ENCODE results near the gene ARMH3.

ARMH3 gene

DNA sequence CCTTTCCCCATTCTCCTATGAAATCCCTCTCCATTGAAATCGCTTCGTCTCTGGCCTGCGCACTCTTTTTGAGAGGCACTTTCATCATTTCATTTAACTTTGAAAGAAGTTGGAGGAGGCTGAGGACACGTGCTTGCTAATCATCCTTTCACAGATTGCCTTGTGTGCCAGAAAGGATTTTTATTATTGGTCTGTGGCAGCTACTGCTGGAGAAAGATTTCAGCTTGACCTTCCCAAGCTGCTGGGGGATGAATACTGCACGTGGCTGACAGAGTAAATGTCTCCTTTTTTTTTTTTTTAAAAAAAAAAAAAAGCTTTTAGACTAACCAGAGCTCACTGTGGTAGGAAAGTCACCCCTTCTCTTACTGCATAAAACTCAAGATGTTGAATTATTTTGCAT lies 168.2 kb downstream of the ARMH3 start:
- TF ChIP-seq, protein P1, sequence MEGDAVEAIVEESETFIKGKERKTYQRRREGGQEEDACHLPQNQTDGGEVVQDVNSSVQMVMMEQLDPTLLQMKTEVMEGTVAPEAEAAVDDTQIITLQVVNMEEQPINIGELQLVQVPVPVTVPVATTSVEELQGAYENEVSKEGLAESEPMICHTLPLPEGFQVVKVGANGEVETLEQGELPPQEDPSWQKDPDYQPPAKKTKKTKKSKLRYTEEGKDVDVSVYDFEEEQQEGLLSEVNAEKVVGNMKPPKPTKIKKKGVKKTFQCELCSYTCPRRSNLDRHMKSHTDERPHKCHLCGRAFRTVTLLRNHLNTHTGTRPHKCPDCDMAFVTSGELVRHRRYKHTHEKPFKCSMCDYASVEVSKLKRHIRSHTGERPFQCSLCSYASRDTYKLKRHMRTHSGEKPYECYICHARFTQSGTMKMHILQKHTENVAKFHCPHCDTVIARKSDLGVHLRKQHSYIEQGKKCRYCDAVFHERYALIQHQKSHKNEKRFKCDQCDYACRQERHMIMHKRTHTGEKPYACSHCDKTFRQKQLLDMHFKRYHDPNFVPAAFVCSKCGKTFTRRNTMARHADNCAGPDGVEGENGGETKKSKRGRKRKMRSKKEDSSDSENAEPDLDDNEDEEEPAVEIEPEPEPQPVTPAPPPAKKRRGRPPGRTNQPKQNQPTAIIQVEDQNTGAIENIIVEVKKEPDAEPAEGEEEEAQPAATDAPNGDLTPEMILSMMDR (conservative IDR thresholded peaks at IDR 0.05), result no peak
- no peak for TF ChIP-seq ZFX (IDR thresholded peaks at IDR 0.05)
- no peak overlapping the region for H3K27ac ChIP-seq

DNA sequence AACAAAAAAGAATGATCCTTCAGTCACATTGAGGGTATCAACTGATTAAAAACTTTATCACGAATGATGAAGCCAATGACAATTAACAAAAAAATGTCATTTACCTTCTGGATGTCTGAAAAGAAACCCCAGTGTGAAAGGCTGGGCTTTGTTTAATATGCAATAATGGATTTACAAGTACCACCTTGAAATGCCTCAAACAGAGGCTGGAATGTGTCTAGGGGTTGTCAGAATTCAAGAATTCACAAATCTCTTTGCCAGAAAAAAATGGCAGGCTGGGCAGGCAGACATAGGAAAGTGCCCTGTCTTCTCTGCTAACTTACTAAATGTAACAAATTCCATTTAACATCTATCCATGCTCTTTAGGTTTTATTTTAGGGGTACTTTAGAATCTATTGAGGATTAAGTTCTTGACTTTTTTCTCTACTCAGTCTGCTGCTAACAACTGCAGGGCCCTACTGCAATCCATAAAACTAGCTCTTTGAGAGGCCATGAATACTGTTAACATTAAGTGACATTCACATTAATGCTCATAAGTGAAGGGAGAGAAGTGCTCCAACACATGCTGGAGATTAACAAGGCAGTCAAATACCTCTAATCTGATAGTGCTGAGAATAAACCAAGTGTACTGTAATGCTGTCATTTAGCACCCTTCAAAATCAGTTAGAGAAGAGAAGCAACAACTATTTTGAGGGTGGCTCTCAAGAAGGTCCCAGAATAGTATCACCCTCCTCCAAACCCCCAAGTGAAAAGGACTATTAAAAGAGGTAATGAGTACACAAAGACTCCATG lies 169.3 kb downstream of the ARMH3 start:
- no peak for TF ChIP-seq ZFX (IDR thresholded peaks at IDR 0.05)
- TF ChIP-seq, protein P1 (conservative IDR thresholded peaks at IDR 0.05), result no peak
- H3K27ac ChIP-seq, result no peak overlapping the region

DNA sequence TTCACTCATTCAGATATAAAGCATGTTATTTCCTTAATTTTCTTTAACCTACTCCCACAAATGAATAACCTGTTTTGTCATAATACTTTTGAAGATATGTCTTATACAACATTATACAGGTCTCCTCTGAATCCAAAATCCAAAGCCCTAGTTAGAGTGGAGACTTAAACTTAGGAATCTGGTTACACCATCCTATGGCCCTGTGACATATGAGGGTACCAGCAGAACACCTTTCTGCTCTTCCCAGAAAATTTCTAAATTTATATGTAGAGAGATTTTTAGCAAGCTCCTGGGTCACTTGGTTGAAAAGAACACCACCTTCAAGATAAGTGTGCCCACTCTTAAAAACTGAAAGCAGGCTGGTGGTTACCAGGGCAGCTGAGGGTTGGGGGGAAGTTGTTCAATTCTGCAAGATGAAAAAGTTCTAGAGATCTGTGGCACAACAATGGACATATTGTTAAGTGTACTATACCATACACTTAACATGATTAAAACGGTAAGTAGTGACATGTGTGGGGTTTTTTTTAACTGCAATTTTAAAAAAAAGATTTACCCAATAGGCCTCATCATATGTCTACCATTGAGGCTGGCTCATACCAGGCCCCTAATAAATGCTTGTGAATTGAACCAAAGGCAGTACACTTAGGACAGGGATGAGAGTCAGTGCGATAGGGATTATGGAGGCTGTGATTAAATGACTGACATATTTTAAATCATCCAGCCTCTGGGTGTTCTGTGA lies 174.8 kb downstream of the ARMH3 start:
- H3K27ac ChIP-seq, result no peak overlapping the region
- no peak for TF ChIP-seq ZFX (IDR thresholded peaks at IDR 0.05)
- TF ChIP-seq, protein P1 (conservative IDR thresholded peaks at IDR 0.05), result no peak

DNA sequence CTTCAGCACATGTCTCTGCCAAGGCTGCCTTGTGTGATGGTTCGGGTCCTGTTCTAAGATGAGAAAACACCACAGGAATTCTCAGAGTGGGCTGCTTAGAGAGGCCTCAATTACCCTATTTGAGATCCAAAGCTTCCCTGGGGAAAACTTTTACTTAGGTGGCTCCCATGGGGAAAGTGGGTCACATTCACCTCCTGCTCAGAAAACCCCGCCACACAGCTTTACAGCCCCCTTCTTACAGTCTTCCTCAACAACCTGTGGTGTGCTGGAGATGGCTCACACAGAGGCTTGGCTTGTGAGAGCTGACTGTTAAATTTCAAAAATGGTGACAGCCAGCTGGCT lies 175.8 kb downstream of the ARMH3 start:
- no peak overlapping the region for H3K27ac ChIP-seq
- TF ChIP-seq, protein P1 (conservative IDR thresholded peaks at IDR 0.05), result no peak
- TF ChIP-seq ZFX (IDR thresholded peaks at IDR 0.05), result no peak

DNA sequence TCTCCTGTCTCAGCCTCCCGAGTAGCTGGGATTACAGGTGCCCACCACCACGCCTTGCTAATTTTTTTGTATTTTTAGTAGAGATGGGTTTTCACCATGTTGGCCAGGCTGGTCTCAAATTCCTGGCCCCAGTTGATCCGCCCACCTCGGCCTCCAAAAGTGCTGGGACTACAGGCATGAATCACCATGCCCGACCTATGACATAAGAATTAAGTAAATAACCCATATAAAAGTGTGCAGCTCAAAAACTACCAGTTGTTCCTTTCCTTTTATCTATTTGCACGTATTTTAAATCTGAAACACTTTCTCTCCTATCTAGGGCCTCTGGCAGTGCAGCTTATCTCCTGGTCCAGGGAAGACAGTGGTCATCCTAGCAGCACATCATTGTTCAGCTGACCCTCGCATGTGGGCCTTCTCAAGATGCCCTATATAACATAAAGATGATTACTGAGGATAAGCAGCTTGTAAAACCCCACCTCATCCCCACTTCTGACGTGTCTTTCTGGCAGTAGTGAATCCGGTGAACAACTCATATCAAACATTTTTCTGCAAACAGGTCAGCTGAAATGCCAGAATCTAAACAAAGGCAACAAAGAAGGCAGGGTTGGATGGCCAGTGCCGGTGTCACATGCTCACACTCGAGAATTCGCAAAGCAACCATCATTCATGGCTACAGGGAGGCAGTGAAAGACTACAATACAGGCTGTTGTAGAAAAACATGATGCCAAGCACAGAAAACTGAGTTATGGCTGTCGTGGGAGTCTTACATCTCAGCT lies 176.3 kb downstream of the ARMH3 start:
- H3K27ac ChIP-seq, result no peak overlapping the region
- TF ChIP-seq, protein P1 (conservative IDR thresholded peaks at IDR 0.05), result no peak
- no peak for TF ChIP-seq ZFX (IDR thresholded peaks at IDR 0.05)

DNA sequence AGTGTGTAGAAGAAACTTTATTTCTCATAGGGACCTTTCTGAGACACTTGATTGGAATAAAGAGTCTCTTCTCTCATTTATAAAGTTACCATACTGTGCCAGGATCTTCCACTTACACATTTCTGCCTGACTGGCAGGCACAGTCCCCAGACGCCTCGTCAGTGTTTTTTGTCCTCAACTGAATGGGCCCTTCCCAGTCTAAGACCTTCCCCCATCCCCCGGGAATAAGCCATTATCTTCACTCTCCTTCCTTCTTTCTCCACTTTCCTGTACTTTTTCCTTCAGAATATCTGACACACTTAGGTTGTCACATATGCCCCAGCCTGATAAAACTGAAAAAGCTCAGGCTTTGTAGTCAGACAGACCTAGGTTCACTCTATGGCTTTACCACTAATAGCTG lies 177.1 kb downstream of the ARMH3 start:
- no peak for TF ChIP-seq ZFX (IDR thresholded peaks at IDR 0.05)
- TF ChIP-seq, protein P1 (conservative IDR thresholded peaks at IDR 0.05), result no peak
- H3K27ac ChIP-seq, result no peak overlapping the region

All from C4-2B (cell line).